Vagina (tissue), 2 donors: ENCODE measurements around the gene GALNT17.

Experiments used
- POLR2A ChIP-seq, 2 donors: fragments of 450-650 bp; IDR thresholded peaks; one replicate each; pipeline ENCODE4 v1.6.1; 2017; ENCODE audit warnings: antibody characterized with exemption in 2 of 2, mild to moderate bottlenecking in 2 of 2, moderate library complexity in 2 of 2
- POLR2AphosphoS5 ChIP-seq, 2 donors: sonication (generic); formaldehyde crosslinking; IDR thresholded peaks; one replicate each; pipeline ENCODE4 v1.9.0; 2017; ENCODE audit warnings: antibody characterized with exemption in 2 of 2, mild to moderate bottlenecking in 2 of 2, low read depth in 1 of 2; ENCODE audit not compliant: insufficient read depth in 1 of 2

- TF ChIP-seq POLR2A (IDR thresholded peaks at IDR 0.05), result no peak
- no peak for TF ChIP-seq POLR2AphosphoS5 (IDR thresholded peaks at IDR 0.05; ENCODE audit: insufficient read depth in 1 of 2, low read depth in 1 of 2)
Measured at GRCh38 chr7:71636329-71636728, 504.4 kb downstream of the GALNT17 start.
